Measurements from ENCODE around the gene THOC6.

DNA sequence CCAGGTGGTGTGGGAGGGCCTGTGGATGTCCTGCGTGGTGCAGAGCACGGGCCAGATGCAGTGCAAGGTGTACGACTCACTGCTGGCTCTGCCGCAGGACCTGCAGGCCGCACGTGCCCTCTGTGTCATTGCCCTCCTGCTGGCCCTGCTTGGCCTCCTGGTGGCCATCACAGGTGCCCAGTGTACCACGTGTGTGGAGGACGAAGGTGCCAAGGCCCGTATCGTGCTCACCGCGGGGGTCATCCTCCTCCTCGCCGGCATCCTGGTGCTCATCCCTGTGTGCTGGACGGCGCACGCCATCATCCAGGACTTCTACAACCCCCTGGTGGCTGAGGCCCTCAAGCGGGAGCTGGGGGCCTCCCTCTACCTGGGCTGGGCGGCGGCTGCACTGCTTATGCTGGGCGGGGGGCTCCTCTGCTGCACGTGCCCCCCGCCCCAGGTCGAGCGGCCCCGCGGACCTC, 10.3 kb upstream of the THOC6 start:
- TF ChIP-seq EZH2phosphoT487 (IDR thresholded peaks at IDR 0.05; ENCODE audit: borderline replicate concordance, low read length) (no peak), CTCF (IDR thresholded peaks at IDR 0.05; ENCODE audit: low read depth, low read length, poor library complexity, severe bottlenecking) (no peak)

Data from DOHH2 (cell line).